Transverse colon (tissue), 3 donors: Measurements from ENCODE around the gene CCNB1.

ENCODE experiments used
- POLR2A ChIP-seq: fragments of 450-650 bp; IDR thresholded peaks from one replicate; pipeline ENCODE4 v1.6.1; 2016; ENCODE audit warnings: antibody characterized with exemption, mild to moderate bottlenecking, moderate library complexity
- TF ChIP-seq, protein P1 (sequence below), 5 experiments: fragments of 200-600 bp in 3 of 5; fragments of 450-650 bp in 2 of 5; sonication (generic) in 3 of 5; IDR thresholded peaks; 1 replicate in 2 of 5; 2 replicates in 3 of 5; pipeline ENCODE4 v1.5.1; 2016 to 2017; ENCODE audit warnings: antibody characterized with exemption in 5 of 5, inconsistent platforms in 3 of 5, mild to moderate bottlenecking in 2 of 5, moderate library complexity in 1 of 5

DNA sequence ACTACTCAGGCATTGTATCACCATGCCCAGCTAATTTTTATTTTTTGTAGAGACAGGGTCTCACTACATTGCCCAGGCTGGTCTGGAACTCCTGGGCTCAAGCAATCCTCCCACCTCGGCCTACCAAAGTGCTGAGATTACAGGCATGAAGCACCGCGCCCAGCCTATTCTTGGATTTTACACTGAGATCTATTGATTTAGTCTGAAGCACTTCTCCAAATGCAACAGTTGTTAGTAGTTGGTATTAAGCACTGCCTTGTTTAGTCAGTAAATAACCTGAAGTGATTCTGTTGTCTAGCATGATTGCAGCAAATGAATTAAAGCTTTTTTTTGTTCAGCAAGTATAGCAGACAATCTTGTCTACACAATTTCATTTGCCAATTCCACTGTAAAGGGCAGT is 8.9 kb upstream of the CCNB1 start:
- TF ChIP-seq, protein P1, sequence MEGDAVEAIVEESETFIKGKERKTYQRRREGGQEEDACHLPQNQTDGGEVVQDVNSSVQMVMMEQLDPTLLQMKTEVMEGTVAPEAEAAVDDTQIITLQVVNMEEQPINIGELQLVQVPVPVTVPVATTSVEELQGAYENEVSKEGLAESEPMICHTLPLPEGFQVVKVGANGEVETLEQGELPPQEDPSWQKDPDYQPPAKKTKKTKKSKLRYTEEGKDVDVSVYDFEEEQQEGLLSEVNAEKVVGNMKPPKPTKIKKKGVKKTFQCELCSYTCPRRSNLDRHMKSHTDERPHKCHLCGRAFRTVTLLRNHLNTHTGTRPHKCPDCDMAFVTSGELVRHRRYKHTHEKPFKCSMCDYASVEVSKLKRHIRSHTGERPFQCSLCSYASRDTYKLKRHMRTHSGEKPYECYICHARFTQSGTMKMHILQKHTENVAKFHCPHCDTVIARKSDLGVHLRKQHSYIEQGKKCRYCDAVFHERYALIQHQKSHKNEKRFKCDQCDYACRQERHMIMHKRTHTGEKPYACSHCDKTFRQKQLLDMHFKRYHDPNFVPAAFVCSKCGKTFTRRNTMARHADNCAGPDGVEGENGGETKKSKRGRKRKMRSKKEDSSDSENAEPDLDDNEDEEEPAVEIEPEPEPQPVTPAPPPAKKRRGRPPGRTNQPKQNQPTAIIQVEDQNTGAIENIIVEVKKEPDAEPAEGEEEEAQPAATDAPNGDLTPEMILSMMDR (IDR thresholded peaks at IDR 0.05) = no peak
- TF ChIP-seq POLR2A = no peak
